H1 (cell line): Measurements from ENCODE around the gene NAV2. TPM values are rescaled to one million over a fixed set of nuclear protein-coding genes. Genes with fewer than 3 reads are reported as not detected.

Experiments used
- CTCF ChIA-PET: fragments of 300-600 bp; sonication (Branson Sonifier 250); formaldehyde crosslinking; loops from one replicate; lab custom pipeline; 2021; ENCODE audit not compliant: partially characterized antibody; lab: Charles Lee
- POLR2A ChIA-PET: fragments of 300-600 bp; sonication (Branson Sonifier 250); formaldehyde crosslinking; loops from one replicate; lab custom pipeline; 2021; ENCODE audit warnings: inconsistent platforms; ENCODE audit not compliant: partially characterized antibody; lab: Charles Lee
- DNase-seq, 2 experiments: peaks; one replicate each; pipeline versions ENCODE4 v3.0.0 to v3.0.0-alpha.2; 2010 to 2022; ENCODE audit warnings: low spot score in 2 of 2, low read depth in 1 of 2, mixed read lengths in 1 of 2
- FAIRE-seq: peaks from 2 replicates; lab custom pipeline; 2011; peaks lifted over from hg19 to GRCh38; lab: Jason Lieb, UNC
- H2AFZ ChIP-seq: 2 replicates; pipeline ENCODE4 v1.8.1; 2012; ENCODE audit warnings: low read length, inconsistent platforms
- H2AK5ac ChIP-seq: 2 replicates; pipeline ENCODE4 v1.6.1; 2013; ENCODE audit warnings: low read depth, low read length
- H2BK120ac ChIP-seq: replicated peaks from 2 replicates; pipeline ENCODE3; 2013; ENCODE audit warnings: low read depth, low read length, inconsistent platforms
- H2BK12ac ChIP-seq: 2 replicates; pipeline ENCODE4 v1.6.1; 2013; ENCODE audit warnings: low read depth, low read length
- H2BK15ac ChIP-seq: 2 replicates; pipeline ENCODE4 v1.6.1; 2013; ENCODE audit warnings: low read length
- H2BK20ac ChIP-seq: 2 replicates; pipeline ENCODE4 v1.6.1; 2013; ENCODE audit warnings: low read length
- H2BK5ac ChIP-seq: 2 replicates; pipeline ENCODE4 v1.6.1; 2013; ENCODE audit warnings: low read depth, low read length
- H3K14ac ChIP-seq: 2 replicates; pipeline ENCODE4 v1.6.1; 2013; ENCODE audit warnings: inconsistent platforms; ENCODE audit not compliant: insufficient read length
- H3K18ac ChIP-seq: 2 replicates; pipeline ENCODE4 v1.6.1; 2013; ENCODE audit warnings: low read length; ENCODE audit errors: extremely low read depth
- H3K23ac ChIP-seq: 2 replicates; pipeline ENCODE4 v1.6.1; 2013; ENCODE audit warnings: inconsistent platforms; ENCODE audit not compliant: insufficient read length
- H3K23me2 ChIP-seq: 2 replicates; pipeline ENCODE4 v1.6.1; 2013; ENCODE audit warnings: low read depth, low read length
- H3K27ac ChIP-seq: 2 replicates; pipeline ENCODE4 v1.6.1; 2011; ENCODE audit warnings: low read depth, low read length, inconsistent platforms
- H3K27me3 ChIP-seq, 4 experiments: replicated peaks in 1 of 4; 1 replicate in 1 of 4; 2 replicates in 3 of 4; pipeline versions ENCODE4 v1.6.1 to v1.8.1; 2011 to 2013; ENCODE audit warnings: low read length in 3 of 4, mild to moderate bottlenecking in 3 of 4, inconsistent platforms in 2 of 4, mixed read lengths in 2 of 4, moderate library complexity in 1 of 4; ENCODE audit not compliant: control insufficient read depth in 3 of 4, insufficient read depth in 3 of 4; ENCODE audit errors: extremely low read depth in 1 of 4
- H3K36me3 ChIP-seq, 4 experiments: 2 replicates each; pipeline versions ENCODE4 v1.6.1 to v1.8.1; 2011 to 2013; ENCODE audit warnings: mild to moderate bottlenecking in 4 of 4, low read length in 3 of 4, moderate library complexity in 2 of 4, control low read depth in 1 of 4, inconsistent platforms in 1 of 4; ENCODE audit not compliant: insufficient read depth in 4 of 4, control insufficient read depth in 2 of 4
- H3K4ac ChIP-seq: replicated peaks from 2 replicates; pipeline ENCODE3; 2013; ENCODE audit warnings: low read length, low read depth, mixed read lengths, inconsistent platforms; ENCODE audit not compliant: insufficient read length
- H3K4me1 ChIP-seq, 4 experiments: replicated peaks in 1 of 4; 1 replicate in 1 of 4; 2 replicates in 3 of 4; pipeline versions ENCODE4 v1.6.1 to v1.8.1; 2011 to 2013; ENCODE audit warnings: low read length in 3 of 4, inconsistent platforms in 2 of 4, mixed read lengths in 1 of 4; ENCODE audit not compliant: insufficient read depth in 4 of 4, control insufficient read depth in 3 of 4
- H3K4me2 ChIP-seq, 2 experiments: 2 replicates each; pipeline versions ENCODE4 v1.6.1 to v1.8.1; 2011 to 2013; ENCODE audit warnings: low read depth in 2 of 2, low read length in 2 of 2, control low read depth in 1 of 2, inconsistent platforms in 1 of 2, mild to moderate bottlenecking in 1 of 2; ENCODE audit not compliant: insufficient read depth in 1 of 2
- H3K4me3 ChIP-seq, 4 experiments: fragments of 200-600, 300-600 bp in 1 of 4; sonication (generic), shearing (Covaris generic), sonication (Bioruptor Twin) in 1 of 4; 2 replicates each; pipeline versions ENCODE4 v1.5.1 to v1.8.1; 2011 to 2016; ENCODE audit warnings: low read length in 4 of 4, low read depth in 3 of 4, control low read depth in 2 of 4, inconsistent platforms in 2 of 4, mild to moderate bottlenecking in 2 of 4, mixed read lengths in 1 of 4, moderate library complexity in 1 of 4; ENCODE audit not compliant: insufficient read depth in 2 of 4; ENCODE audit errors: extremely low read depth in 1 of 4
- H3K56ac ChIP-seq: replicated peaks from 2 replicates; pipeline ENCODE3; 2013; ENCODE audit warnings: low read depth, mild to moderate bottlenecking, mixed read lengths, low read length, inconsistent platforms; ENCODE audit not compliant: insufficient read length
- H3K79me1 ChIP-seq: 2 replicates; pipeline ENCODE4 v1.6.1; 2013; ENCODE audit warnings: low read depth, low read length, control low read depth
- H3K79me2 ChIP-seq, 2 experiments: 2 replicates each; pipeline versions ENCODE4 v1.6.1 to v1.8.1; 2012 to 2013; ENCODE audit warnings: low read length in 2 of 2, mild to moderate bottlenecking in 2 of 2, inconsistent platforms in 1 of 2; ENCODE audit not compliant: insufficient read depth in 2 of 2, control insufficient read depth in 1 of 2
- H3K9ac ChIP-seq, 4 experiments: replicated peaks in 1 of 4; 1 replicate in 1 of 4; 2 replicates in 3 of 4; pipeline versions ENCODE4 v1.6.1 to v1.8.1; 2011 to 2013; ENCODE audit warnings: low read depth in 3 of 4, low read length in 3 of 4, control low read depth in 2 of 4, mild to moderate bottlenecking in 2 of 4, moderate library complexity in 2 of 4, inconsistent platforms in 1 of 4; ENCODE audit errors: extremely low read depth in 1 of 4
- H3K9me3 ChIP-seq, 2 experiments: 2 replicates each; pipeline versions ENCODE4 v1.6.1 to v1.8.1; 2012 to 2013; ENCODE audit warnings: mild to moderate bottlenecking in 2 of 2, moderate library complexity in 2 of 2, control low read depth in 1 of 2, inconsistent platforms in 1 of 2, low read depth in 1 of 2, low read length in 1 of 2, mixed read lengths in 1 of 2; ENCODE audit not compliant: insufficient read depth in 2 of 2
- H4K20me1 ChIP-seq, 2 experiments: replicated peaks in 1 of 2; 2 replicates each; pipeline versions ENCODE3 to v1.8.1; 2011 to 2013; ENCODE audit warnings: inconsistent platforms in 2 of 2, low read length in 2 of 2, mild to moderate bottlenecking in 1 of 2; ENCODE audit not compliant: insufficient read depth in 2 of 2, control insufficient read depth in 1 of 2
- H4K5ac ChIP-seq: 2 replicates; pipeline ENCODE4 v1.6.1; 2013; ENCODE audit warnings: low read length, low read depth, mixed read lengths, inconsistent platforms; ENCODE audit not compliant: insufficient read length
- H4K8ac ChIP-seq: 2 replicates; pipeline ENCODE4 v1.8.0; 2013; ENCODE audit warnings: mild to moderate bottlenecking, moderate library complexity, low read length, inconsistent platforms; ENCODE audit not compliant: insufficient read depth; ENCODE audit errors: extremely low read depth
- H4K91ac ChIP-seq: replicated peaks from 2 replicates; pipeline ENCODE3; 2013; ENCODE audit warnings: low read length, mixed read lengths, inconsistent platforms; ENCODE audit not compliant: insufficient read length
- EZH2 ChIP-seq: fragments of 200-600 bp; sonication (generic); IDR thresholded peaks from 2 replicates; pipeline ENCODE4 v1.7.1; 2012; ENCODE audit warnings: low read depth, mild to moderate bottlenecking, moderate library complexity, low read length, inconsistent platforms; ENCODE audit not compliant: severe bottlenecking
- GABPA ChIP-seq: IDR thresholded peaks from 2 replicates; pipeline ENCODE4 v1.6.1; 2011; ENCODE audit warnings: mild to moderate bottlenecking, low read length, moderate library complexity, borderline replicate concordance; ENCODE audit not compliant: insufficient read depth
- HDAC2 ChIP-seq, 2 experiments: fragments of 300-600 bp in 1 of 2; sonication (generic) in 1 of 2; IDR thresholded peaks; 2 replicates each; pipeline ENCODE4 v1.6.1; 2011 to 2012; ENCODE audit warnings: low read depth in 2 of 2, low read length in 2 of 2, mild to moderate bottlenecking in 2 of 2, moderate library complexity in 2 of 2, borderline replicate concordance in 1 of 2, inconsistent platforms in 1 of 2
- RBBP5 ChIP-seq: IDR thresholded peaks from 2 replicates; pipeline ENCODE4 v1.7.1; 2012; ENCODE audit warnings: low read depth, mild to moderate bottlenecking, inconsistent platforms, low read length, moderate library complexity, borderline replicate concordance
- SIN3A ChIP-seq, 2 experiments: IDR thresholded peaks in 1 of 2; conservative IDR thresholded peaks in 1 of 2; 2 replicates each; pipeline ENCODE4 v1.6.1; 2011 to 2012; ENCODE audit warnings: low read length in 2 of 2, improper control_type of control experiment in 1 of 2, low read depth in 1 of 2, mild to moderate bottlenecking in 1 of 2
- TEAD4 ChIP-seq: IDR thresholded peaks from 2 replicates; pipeline ENCODE4 v1.6.1; 2012; ENCODE audit warnings: low read depth, low read length, inconsistent platforms, mixed read lengths
- WGBS, 2 experiments: shearing (Covaris generic) in 1 of 2; methylation state at CpG; one replicate each; pipeline versions ENCODE4 v1.1.6 to v1.1.7; 2013 to 2015; ENCODE audit warnings: low lambda C conversion rate in 2 of 2, mixed read lengths in 2 of 2, inconsistent platforms in 1 of 2, low coverage in 1 of 2, missing lambda C conversion rate in 1 of 2; ENCODE audit not compliant: insufficient replicate concordance in 2 of 2, insufficient coverage in 1 of 2, insufficient read length in 1 of 2; ENCODE audit errors: extremely low coverage in 1 of 2, missing lambda C conversion rate in 1 of 2; 5-methylcytosine and 5-hydroxymethylcytosine counted together
- polyA plus RNA-seq, 7 experiments: library from polyadenylated mRNA; depleted of rRNA in 3 of 7; stranded (reverse) in 5 of 7; unstranded in 2 of 7; fragments of >200 nt in 5 of 7; fragments of 200-250 nt in 2 of 7; gene quantifications; 1 replicate in 5 of 7; 2 replicates in 1 of 7; 4 replicates in 1 of 7; pipeline versions ENCODE4 v1.2.1 to v1.2.3, GENCODE V29; 2011 to 2013; ENCODE audit warnings: missing spikeins in 2 of 7, mixed read lengths in 2 of 7
- total RNA-seq: library from RNA; stranded (reverse); fragmentation: NEBNext Ultra II Directional; extraction: Animal tissue kit (Norgen Biotek cat#: 25700); gene quantifications from 2 replicates; pipeline ENCODE4 v1.2.1, GENCODE V29; 2021
- TF ChIP-seq, protein P1 (sequence below), 3 experiments: IDR thresholded peaks; 1 replicate in 2 of 3; 2 replicates in 1 of 3; pipeline versions ENCODE4 v1.5.1 to v1.6.1; 2011; ENCODE audit warnings: low read length in 3 of 3, mild to moderate bottlenecking in 3 of 3, inconsistent platforms in 2 of 3, low read depth in 1 of 3, moderate library complexity in 1 of 3; ENCODE audit not compliant: insufficient read depth in 1 of 3; ENCODE audit errors: control extremely low read depth in 1 of 3

NAV2 gene
- total and polyA plus RNA-seq, 2 of the 8 experiments (the other 6 are each of a cell fraction or from before 2014, with no cell fraction given) = 35.6 to 73.6 TPM

DNA sequence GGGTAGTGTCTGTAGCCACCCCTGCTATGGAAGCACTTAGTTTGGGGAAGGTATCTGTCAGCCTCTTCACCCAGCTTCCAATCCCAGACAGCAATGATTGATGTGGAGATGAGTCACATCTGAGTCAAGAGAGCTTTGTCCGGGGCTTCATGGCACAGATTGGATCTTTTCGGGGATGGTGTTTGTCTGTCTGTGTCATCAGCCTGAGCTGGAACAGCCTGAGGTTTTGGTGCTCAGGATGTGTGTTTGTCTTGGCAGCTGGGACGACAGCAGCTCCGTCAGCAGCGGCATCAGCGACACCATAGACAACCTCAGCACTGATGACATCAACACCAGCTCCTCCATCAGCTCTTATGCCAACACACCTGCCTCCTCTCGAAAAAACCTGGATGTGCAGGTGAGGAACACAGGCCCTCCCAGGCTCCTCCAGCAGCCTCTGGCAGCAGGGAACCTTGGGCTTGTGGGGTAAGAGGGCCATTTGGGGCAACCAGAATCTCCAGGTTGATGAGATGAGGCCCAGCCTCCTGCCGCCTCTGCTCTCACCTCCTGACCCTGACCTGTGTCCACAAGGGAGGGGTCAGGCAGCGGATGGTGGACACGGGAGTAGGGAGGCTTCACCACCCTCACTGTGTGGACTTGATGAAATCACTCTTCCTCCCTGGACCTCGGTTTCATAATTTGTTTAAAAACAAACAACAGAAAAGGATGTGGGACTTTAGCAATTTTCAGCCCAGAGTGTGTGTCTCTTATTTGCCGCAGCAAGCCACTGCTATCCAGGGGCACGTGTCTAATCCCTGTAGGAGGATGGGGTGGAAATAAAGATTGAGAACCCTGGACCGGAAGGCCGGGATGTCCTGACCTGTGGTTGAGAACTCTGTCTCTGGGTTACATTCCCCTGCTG lies 323.3 kb downstream of the NAV2 start:
- no peaks in the 10 kb centered on the region for H3K9me3 ChIP-seq
- H3K23me2 ChIP-seq = no peaks in the 10 kb centered on the region
- no peak overlapping the region for H2BK20ac ChIP-seq
- H2BK120ac ChIP-seq = no peak overlapping the region
- H3K14ac ChIP-seq = no peak overlapping the region
- H3K9ac ChIP-seq = no peak overlapping the region
- DNase-seq = no peak
- H2AK5ac ChIP-seq = no peak overlapping the region
- H3K79me2 ChIP-seq = peaks cover 3 to 39% of the 10 kb centered on the region in 2 experiments; a peak in 3 of 4 replicates
- H3K4me1 ChIP-seq = peaks cover 8 to 28% (median 24%) of the 10 kb centered on the region in 4 experiments
- WGBS, 2 experiments = 89% methylated on average over 15 of the region's 15 CpGs; no CpG with 5 or more reads in 1 of the 2 experiments
- H4K8ac ChIP-seq = no peak overlapping the region
- no peak overlapping the region for H2BK5ac ChIP-seq
- H4K91ac ChIP-seq = no peak overlapping the region
- peaks cover 11% of the 10 kb centered on the region; the same call in 1 of the 2 replicates for H3K79me1 ChIP-seq
- no peak overlapping the region for H4K5ac ChIP-seq
- no peak overlapping the region for H2AFZ ChIP-seq
- no peak overlapping the region for H3K56ac ChIP-seq
- H3K27ac ChIP-seq = no peak overlapping the region
- no peak overlapping the region for H3K4me2 ChIP-seq
- no peak overlapping the region for H2BK15ac ChIP-seq
- H3K18ac ChIP-seq = no peak overlapping the region
- no peak overlapping the region for H3K4me3 ChIP-seq
- H3K23ac ChIP-seq = no peak overlapping the region
- ChIA-PET CTCF (interaction anchor here (0.5 to 2.1 kb wide), 11 partner anchors 13 to 233 kb away, joined by 3 to 7 read pairs (median 3); no protein-coding TSS in a partner anchor), POLR2A (interaction anchor here (0.8 to 1.9 kb wide), 4 partner anchors 11 to 34 kb away, joined by 3 to 7 read pairs (median 3); no protein-coding TSS in a partner anchor)
- FAIRE-seq = no peak
- H3K36me3 ChIP-seq = peaks cover 0 to 29% (median 17%) of the 10 kb centered on the region in 4 experiments; a peak in 6 of 8 replicates
- no peak overlapping the region; the same call in 1 of the 2 replicates for H2BK12ac ChIP-seq
- H3K27me3 ChIP-seq = no peaks in the 10 kb centered on the region
- no peak overlapping the region for H3K4ac ChIP-seq
- peaks cover 5 to 13% of the 10 kb centered on the region in 2 experiments for H4K20me1 ChIP-seq
- TF ChIP-seq TEAD4 (no peak), SIN3A (conservative IDR thresholded peaks at IDR 0.05 in 1 of 2, IDR thresholded peaks at IDR 0.05 in 1 of 2; ENCODE audit: low read depth in 1 of 2, low read length in 2 of 2) (no peak), EZH2 (no peak), GABPA (no peak), HDAC2 (IDR thresholded peaks at IDR 0.05; ENCODE audit: borderline replicate concordance in 1 of 2, low read depth in 2 of 2, low read length in 2 of 2) (no peak), RBBP5 (no peak)
- TF ChIP-seq, protein P1, sequence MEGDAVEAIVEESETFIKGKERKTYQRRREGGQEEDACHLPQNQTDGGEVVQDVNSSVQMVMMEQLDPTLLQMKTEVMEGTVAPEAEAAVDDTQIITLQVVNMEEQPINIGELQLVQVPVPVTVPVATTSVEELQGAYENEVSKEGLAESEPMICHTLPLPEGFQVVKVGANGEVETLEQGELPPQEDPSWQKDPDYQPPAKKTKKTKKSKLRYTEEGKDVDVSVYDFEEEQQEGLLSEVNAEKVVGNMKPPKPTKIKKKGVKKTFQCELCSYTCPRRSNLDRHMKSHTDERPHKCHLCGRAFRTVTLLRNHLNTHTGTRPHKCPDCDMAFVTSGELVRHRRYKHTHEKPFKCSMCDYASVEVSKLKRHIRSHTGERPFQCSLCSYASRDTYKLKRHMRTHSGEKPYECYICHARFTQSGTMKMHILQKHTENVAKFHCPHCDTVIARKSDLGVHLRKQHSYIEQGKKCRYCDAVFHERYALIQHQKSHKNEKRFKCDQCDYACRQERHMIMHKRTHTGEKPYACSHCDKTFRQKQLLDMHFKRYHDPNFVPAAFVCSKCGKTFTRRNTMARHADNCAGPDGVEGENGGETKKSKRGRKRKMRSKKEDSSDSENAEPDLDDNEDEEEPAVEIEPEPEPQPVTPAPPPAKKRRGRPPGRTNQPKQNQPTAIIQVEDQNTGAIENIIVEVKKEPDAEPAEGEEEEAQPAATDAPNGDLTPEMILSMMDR (IDR thresholded peaks at IDR 0.05; ENCODE audit: control extremely low read depth in 1 of 3, insufficient read depth in 1 of 3, low read depth in 1 of 3, low read length in 3 of 3) = no peak
